HepG2 (cell line): ENCODE measurements around the gene RPGRIP1. TPM values are rescaled to one million over a fixed set of nuclear protein-coding genes. Genes with fewer than 3 reads are reported as not detected.

Experiments
- BCL6 ChIP-seq: IDR thresholded peaks from 2 replicates; pipeline ENCODE4 v1.6.1; 2016; ENCODE audit warnings: missing genetic modification reagents, missing compliant biosample characterization
- FOXA1 ChIP-seq, 2 experiments: fragments of 450-650 bp in 1 of 2; sonication (generic) in 1 of 2; formaldehyde crosslinking in 1 of 2; IDR thresholded peaks; 2 replicates each; pipeline versions ENCODE4 v1.4.0 to v1.6.1; 2016 to 2020; ENCODE audit warnings: missing genetic modification reagents in 1 of 2
- FOXK1 ChIP-seq: sonication (generic); formaldehyde crosslinking; IDR thresholded peaks from 2 replicates; pipeline ENCODE4 v1.4.0; 2020; ENCODE audit warnings: low read depth, missing genetic modification reagents, borderline replicate concordance
- HMG20A ChIP-seq: IDR thresholded peaks from 2 replicates; pipeline ENCODE4 v1.6.1; 2016; ENCODE audit warnings: borderline replicate concordance
- KLF9 ChIP-seq: IDR thresholded peaks from 2 replicates; pipeline ENCODE4 v1.6.1; 2016; ENCODE audit warnings: low read depth
- MIER3 ChIP-seq: IDR thresholded peaks from 2 replicates; pipeline ENCODE4 v1.6.1; 2016; ENCODE audit warnings: missing compliant biosample characterization, borderline replicate concordance
- NR2F1 ChIP-seq, 2 experiments: fragments of 450-650 bp in 1 of 2; formaldehyde crosslinking in 1 of 2; IDR thresholded peaks; 2 replicates each; pipeline versions ENCODE4 v1.5.0 to v1.6.1; 2016 to 2020; ENCODE audit warnings: mild to moderate bottlenecking in 1 of 2, missing compliant biosample characterization in 1 of 2, missing genetic modification reagents in 1 of 2, moderate library complexity in 1 of 2
- NR2F6 ChIP-seq, 2 experiments: IDR thresholded peaks; 2 replicates each; pipeline ENCODE4 v1.6.1; 2016; ENCODE audit warnings: antibody characterized with exemption in 1 of 2, mild to moderate bottlenecking in 1 of 2
- PHB2 ChIP-seq: fragments of 450-650 bp; IDR thresholded peaks from 2 replicates; pipeline ENCODE4 v1.6.1; 2018; ENCODE audit not compliant: partially characterized antibody
- PHF21A ChIP-seq: sonication (generic); formaldehyde crosslinking; IDR thresholded peaks from 2 replicates; pipeline ENCODE4 v1.5.0; 2020; ENCODE audit warnings: mild to moderate bottlenecking, missing genetic modification reagents
- RARA ChIP-seq: IDR thresholded peaks from 2 replicates; pipeline ENCODE4 v1.6.1; 2016; ENCODE audit warnings: missing genetic modification reagents, missing compliant biosample characterization
- RBM22 ChIP-seq: fragments of 200-400 bp; formaldehyde crosslinking; optimal IDR thresholded peaks from 2 replicates; pipeline ENCODE3; 2017; ENCODE audit warnings: mild to moderate bottlenecking, low read length, moderate library complexity
- SMYD3 ChIP-seq: sonication (generic); formaldehyde crosslinking; IDR thresholded peaks from 2 replicates; pipeline ENCODE4 v1.8.1; 2023; ENCODE audit warnings: mild to moderate bottlenecking, missing genetic modification reagents
- TARDBP ChIP-seq: sonication (generic); formaldehyde crosslinking; IDR thresholded peaks from 2 replicates; pipeline ENCODE4 v1.8.0; 2022; ENCODE audit warnings: mild to moderate bottlenecking, missing genetic modification reagents
- ZBTB49 ChIP-seq: sonication (generic); formaldehyde crosslinking; IDR thresholded peaks from 2 replicates; pipeline ENCODE4 v1.4.0; 2020; ENCODE audit warnings: missing genetic modification reagents, borderline replicate concordance
- ZFX ChIP-seq: sonication (generic); formaldehyde crosslinking; IDR thresholded peaks from 2 replicates; pipeline ENCODE4 v1.4.0; 2020; ENCODE audit warnings: mild to moderate bottlenecking, low read depth, missing genetic modification reagents, moderate library complexity
- ZKSCAN8 ChIP-seq: IDR thresholded peaks from 2 replicates; pipeline ENCODE4 v1.6.1; 2016; ENCODE audit warnings: borderline replicate concordance, missing genetic modification reagents, missing compliant biosample characterization
- ZNF124 ChIP-seq: sonication (generic); formaldehyde crosslinking; IDR thresholded peaks from 2 replicates; pipeline ENCODE4 v1.4.0; 2020; ENCODE audit warnings: missing genetic modification reagents
- ZNF232 ChIP-seq: sonication (generic); formaldehyde crosslinking; IDR thresholded peaks from 2 replicates; pipeline ENCODE4 v1.4.0; 2020; ENCODE audit warnings: missing genetic modification reagents, borderline replicate concordance
- ZNF235 ChIP-seq: sonication (generic); formaldehyde crosslinking; IDR thresholded peaks from 2 replicates; pipeline ENCODE4 v1.8.1; 2023; ENCODE audit warnings: mild to moderate bottlenecking, missing genetic modification reagents, borderline replicate concordance
- ZNF354B ChIP-seq: sonication (generic); formaldehyde crosslinking; IDR thresholded peaks from 2 replicates; pipeline ENCODE4 v1.8.0; 2022; ENCODE audit warnings: mild to moderate bottlenecking, missing genetic modification reagents
- polyA plus RNA-seq, 8 experiments: library from polyadenylated mRNA; depleted of rRNA in 3 of 8; stranded (reverse) in 7 of 8; unstranded in 1 of 8; fragments of >200 nt; fragmentation: Illumina TruSeq in 4 of 8; extraction: Trizol in 4 of 8; gene quantifications; 2 replicates each; pipeline versions ENCODE4 v1.2.1 to v1.2.3, GENCODE V29; 2011 to 2016; ENCODE audit warnings: low read depth in 4 of 8, missing spikeins in 1 of 8, mixed read lengths in 1 of 8; ENCODE audit not compliant: insufficient read depth in 1 of 8
- total RNA-seq, 5 experiments: library from RNA; depleted of rRNA; stranded (reverse); fragments of >200 nt; fragmentation: Illumina TruSeq; extraction: Trizol; gene quantifications; 2 replicates each; pipeline ENCODE4 v1.2.3, GENCODE V29; 2016; ENCODE audit warnings: low read depth in 1 of 5
- TF ChIP-seq, protein P1 (sequence below): IDR thresholded peaks from 2 replicates; pipeline ENCODE4 v1.6.1; 2016; ENCODE audit warnings: low read depth, missing genetic modification reagents, missing compliant biosample characterization

Gene RPGRIP1
- total and polyA plus RNA-seq, 2 of the 13 experiments (the other 11 are each of a cell fraction or from before 2014, with no cell fraction given), result 0.13 to 1.1 TPM

DNA sequence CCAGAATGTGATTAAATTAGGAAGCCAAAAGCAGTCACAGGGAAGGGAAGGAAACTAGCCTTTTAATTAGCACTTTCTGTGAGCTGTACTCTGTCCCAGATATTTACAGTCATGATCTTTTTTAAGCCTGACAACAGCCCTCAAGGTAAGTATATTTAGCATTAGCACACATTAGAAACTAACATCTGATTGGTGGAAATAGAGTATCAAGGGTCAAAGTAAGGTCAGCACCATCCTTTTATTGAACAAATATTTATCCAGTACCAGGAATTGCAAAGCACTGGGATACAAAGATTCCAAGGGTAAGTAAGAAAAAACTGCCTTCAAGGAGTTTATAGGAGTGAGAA is 28.2 kb downstream of the RPGRIP1 start (continued):
- TF ChIP-seq FOXA1 (IDR thresholded peaks at IDR 0.05) (no peak), FOXA1 (CRISPR knock-in tag; IDR thresholded peaks at IDR 0.05) (peak; percentile 46), ZNF354B (peak; percentile 79; the same call in 1 of the 2 replicates), NR2F6 (IDR thresholded peaks at IDR 0.05) (peak; percentile 85), NR2F6 (CRISPR knock-in tag; IDR thresholded peaks at IDR 0.05) (peak; percentile 75), TARDBP (CRISPR knock-in tag) (no peak), NR2F1 (CRISPR knock-in tag; IDR thresholded peaks at IDR 0.05) (peak in 1 of 2 experiments; percentile 43; a peak in 2 of 4 replicates), MIER3 (CRISPR knock-in tag) (no peak), ZNF235 (CRISPR knock-in tag) (no peak), PHF21A (CRISPR knock-in tag) (peak; percentile 4; the same call in 1 of the 2 replicates), PHB2 (no peak), ZKSCAN8 (peak; percentile 63; the same call in 1 of the 2 replicates), SMYD3 (CRISPR knock-in tag) (peak; percentile 83; the same call in 1 of the 2 replicates), KLF9 (0 out of 2 replicates have a peak, but pooled peaks have one; percentile 40), ZFX (CRISPR knock-in tag) (no peak), RARA (CRISPR knock-in tag) (peak; percentile 91), ZNF124 (CRISPR knock-in tag) (0 out of 2 replicates have a peak, but pooled peaks have one; percentile 44), HMG20A (CRISPR knock-in tag) (0 out of 2 replicates have a peak, but pooled peaks have one; percentile 7), RBM22 (no peak), ZNF232 (CRISPR knock-in tag) (no peak), ZBTB49 (CRISPR knock-in tag) (0 out of 2 replicates have a peak, but pooled peaks have one; percentile 41), BCL6 (CRISPR knock-in tag) (peak; percentile 75), FOXK1 (0 out of 2 replicates have a peak, but pooled peaks have one; percentile 22)
- TF ChIP-seq, protein P1, sequence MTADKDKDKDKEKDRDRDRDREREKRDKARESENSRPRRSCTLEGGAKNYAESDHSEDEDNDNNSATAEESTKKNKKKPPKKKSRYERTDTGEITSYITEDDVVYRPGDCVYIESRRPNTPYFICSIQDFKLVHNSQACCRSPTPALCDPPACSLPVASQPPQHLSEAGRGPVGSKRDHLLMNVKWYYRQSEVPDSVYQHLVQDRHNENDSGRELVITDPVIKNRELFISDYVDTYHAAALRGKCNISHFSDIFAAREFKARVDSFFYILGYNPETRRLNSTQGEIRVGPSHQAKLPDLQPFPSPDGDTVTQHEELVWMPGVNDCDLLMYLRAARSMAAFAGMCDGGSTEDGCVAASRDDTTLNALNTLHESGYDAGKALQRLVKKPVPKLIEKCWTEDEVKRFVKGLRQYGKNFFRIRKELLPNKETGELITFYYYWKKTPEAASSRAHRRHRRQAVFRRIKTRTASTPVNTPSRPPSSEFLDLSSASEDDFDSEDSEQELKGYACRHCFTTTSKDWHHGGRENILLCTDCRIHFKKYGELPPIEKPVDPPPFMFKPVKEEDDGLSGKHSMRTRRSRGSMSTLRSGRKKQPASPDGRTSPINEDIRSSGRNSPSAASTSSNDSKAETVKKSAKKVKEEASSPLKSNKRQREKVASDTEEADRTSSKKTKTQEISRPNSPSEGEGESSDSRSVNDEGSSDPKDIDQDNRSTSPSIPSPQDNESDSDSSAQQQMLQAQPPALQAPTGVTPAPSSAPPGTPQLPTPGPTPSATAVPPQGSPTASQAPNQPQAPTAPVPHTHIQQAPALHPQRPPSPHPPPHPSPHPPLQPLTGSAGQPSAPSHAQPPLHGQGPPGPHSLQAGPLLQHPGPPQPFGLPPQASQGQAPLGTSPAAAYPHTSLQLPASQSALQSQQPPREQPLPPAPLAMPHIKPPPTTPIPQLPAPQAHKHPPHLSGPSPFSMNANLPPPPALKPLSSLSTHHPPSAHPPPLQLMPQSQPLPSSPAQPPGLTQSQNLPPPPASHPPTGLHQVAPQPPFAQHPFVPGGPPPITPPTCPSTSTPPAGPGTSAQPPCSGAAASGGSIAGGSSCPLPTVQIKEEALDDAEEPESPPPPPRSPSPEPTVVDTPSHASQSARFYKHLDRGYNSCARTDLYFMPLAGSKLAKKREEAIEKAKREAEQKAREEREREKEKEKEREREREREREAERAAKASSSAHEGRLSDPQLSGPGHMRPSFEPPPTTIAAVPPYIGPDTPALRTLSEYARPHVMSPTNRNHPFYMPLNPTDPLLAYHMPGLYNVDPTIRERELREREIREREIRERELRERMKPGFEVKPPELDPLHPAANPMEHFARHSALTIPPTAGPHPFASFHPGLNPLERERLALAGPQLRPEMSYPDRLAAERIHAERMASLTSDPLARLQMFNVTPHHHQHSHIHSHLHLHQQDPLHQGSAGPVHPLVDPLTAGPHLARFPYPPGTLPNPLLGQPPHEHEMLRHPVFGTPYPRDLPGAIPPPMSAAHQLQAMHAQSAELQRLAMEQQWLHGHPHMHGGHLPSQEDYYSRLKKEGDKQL, result 0 out of 2 replicates have a peak, but pooled peaks have one; percentile 18
